DMS79 treated with DMSO at 0.1 percent for 48 hours (cell line): ENCODE results near the gene ANKMY1.

Experiments used
- DNase-seq: peaks from one replicate; lab custom pipeline; 2025; lab: John Stamatoyannopoulos, UW

Gene ANKMY1, protein sequence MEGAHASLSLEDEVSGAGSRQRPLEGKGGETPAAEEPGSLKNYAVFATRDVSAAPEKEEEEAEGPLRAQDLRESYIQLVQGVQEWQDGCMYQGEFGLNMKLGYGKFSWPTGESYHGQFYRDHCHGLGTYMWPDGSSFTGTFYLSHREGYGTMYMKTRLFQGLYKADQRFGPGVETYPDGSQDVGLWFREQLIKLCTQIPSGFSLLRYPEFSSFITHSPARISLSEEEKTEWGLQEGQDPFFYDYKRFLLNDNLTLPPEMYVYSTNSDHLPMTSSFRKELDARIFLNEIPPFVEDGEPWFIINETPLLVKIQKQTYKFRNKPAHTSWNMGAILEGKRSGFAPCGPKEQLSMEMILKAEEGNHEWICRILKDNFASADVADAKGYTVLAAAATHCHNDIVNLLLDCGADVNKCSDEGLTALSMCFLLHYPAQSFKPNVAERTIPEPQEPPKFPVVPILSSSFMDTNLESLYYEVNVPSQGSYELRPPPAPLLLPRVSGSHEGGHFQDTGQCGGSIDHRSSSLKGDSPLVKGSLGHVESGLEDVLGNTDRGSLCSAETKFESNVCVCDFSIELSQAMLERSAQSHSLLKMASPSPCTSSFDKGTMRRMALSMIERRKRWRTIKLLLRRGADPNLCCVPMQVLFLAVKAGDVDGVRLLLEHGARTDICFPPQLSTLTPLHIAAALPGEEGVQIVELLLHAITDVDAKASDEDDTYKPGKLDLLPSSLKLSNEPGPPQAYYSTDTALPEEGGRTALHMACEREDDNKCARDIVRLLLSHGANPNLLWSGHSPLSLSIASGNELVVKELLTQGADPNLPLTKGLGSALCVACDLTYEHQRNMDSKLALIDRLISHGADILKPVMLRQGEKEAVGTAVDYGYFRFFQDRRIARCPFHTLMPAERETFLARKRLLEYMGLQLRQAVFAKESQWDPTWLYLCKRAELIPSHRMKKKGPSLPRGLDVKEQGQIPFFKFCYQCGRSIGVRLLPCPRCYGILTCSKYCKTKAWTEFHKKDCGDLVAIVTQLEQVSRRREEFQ

DNA sequence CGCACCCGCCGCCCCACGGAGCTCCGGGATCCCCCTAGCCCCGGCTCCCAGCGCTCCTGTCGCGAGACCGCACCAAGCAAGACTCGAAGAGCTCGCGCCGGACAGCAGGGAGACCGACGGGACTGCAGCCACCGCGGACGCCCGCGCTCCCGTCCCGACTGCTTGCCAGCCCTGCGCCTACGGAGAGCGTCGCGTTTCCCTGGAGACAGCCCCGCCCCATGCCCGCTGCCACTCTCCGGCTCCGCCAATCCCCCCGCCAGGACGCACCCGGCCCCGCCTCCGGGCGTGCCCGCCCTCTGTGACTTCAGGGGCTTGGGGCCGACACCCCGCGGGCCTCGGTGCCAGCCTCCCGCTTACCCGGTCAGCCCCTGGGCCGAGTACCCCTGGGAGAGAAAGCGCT, at the start of gene ANKMY1:
Gene ANKMY1 (minus strand): TSS at position 181 of the 400 bp plus-strand sequence. CDS start 653 bp downstream, outside the sequence.
- no peak for DNase-seq

DNA sequence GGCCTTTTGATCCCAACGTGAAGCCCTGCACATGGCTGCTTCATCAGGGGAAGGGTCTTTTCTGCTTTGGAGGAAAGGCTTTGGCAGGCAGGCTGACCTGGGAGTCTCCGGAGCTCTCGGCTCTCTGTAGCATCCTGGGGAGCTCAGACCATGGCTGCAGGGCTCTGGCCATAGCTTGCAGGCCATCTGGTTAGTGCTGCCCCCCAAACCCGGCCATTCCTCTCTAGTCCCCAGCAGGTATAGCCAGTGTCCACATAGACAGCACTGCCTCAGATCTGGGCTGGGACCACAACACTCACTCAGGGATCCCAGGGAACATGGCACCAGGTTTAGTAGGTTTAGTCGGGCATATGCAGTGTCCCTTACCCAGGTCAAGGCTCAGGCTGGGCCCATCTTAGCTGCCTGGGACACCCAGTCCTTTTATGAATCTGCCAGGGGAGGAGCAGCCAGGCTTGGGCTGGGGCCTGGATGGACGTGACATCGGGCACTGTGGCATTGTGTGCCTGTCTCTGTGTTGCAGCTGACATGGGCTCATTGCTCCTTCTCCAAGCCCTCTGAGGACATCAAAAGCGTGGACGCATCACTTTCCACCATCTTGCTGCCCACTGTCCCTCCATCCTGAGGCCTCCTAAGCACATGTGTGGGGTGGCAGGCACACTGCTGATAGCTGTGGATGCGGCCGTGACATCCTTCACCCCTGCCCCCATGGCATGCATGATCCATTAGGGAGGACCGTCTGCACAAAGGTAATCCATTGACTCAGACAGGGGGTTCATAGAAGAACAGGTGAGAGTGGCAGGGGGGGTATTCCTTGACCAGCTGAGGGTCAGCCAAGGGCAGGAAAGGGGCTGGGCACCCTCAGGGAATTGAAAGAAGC, 48.3 kb upstream of the ANKMY1 start:
- DNase-seq = no peak

DNA sequence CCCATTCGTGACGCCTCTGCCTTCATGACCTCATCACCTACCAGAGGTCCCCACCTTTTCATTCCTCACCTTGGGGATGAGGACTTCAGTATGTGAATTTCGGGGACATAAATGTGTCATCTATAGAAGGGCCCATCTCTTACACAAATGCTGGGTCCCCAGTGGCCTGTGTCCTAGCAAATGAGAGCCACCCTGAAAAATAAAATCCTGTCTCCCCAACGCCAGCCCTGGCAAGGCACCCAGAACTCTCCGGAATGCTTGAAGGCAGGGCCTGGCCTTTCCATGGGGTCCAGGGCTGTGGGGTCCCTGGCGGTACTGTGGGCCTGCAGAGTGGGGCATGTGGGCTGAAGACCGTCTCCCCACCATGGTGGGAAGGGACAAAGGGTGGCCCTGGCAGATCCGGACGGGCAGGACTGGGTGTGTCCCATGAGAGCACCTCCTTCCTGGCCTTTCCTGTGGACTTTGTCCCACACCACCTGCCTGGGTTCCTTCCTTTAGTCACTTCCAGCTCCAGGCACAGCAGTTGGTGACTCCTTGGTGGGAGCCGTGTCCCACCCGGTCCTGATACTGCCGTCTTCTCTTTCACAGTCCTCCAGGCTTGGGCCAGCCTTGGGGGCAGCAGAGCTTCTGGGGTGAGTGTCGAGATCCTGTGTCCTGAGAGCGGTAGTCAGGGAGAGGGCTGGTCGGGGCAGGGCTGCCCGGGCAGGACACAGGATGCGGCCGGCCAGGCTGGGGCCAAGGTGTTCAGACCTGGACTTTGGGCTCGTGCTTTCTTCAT, 47.3 kb upstream of the ANKMY1 start:
- DNase-seq = no peak

DNA sequence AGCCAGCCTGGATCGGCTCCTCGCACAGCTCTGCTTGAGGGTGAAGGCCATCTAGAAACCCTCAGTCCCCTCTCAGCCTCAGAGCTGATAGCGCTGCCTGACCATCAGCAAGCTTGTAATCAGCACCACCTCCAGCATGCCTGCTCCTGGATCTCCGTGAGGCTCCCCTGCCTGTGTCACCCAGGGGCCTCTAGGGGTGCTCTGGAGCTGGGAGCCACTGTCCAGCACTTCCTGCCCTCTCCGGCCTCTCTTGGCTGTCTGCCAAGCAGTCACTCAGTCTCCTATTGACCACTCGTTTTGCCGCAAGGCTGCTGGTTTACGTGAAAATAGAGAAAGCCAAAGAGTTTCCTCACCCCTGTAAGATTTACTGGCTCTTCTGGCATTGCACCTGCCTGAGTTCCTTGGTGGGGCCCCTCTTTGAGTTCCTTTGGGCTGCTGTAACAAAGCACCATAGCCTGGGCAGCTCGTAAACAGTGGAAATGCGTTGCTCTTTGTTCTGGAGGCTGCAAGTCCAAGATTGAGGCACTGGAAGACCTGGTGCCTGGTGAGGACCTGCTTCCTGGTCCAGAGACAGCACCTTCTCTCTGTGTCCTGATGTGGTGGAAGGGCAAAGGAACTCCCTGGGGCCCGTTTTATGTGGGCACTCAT, 46.6 kb upstream of the ANKMY1 start:
- no peak for DNase-seq

DNA sequence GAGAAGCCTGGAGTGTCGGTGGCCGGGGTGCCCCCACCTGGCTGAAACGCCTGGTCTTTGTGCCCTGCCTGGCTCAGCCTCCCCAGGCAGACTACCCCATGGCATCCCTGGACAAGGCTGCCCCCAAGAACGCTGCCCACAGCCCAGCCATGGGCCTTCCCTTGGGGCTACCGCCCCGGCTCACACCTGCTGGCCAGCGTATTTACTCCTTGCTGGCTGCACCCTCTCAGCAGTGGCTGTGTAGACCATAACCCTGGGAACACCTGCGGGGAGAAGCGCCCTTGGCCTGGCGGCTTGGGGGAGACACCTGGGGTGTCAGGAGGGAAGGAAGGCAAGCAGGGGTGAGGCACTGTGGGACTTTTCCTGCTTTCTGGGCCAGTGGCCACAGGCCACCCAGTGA, 46.1 kb upstream of the ANKMY1 start:
- DNase-seq = no peak

DNA sequence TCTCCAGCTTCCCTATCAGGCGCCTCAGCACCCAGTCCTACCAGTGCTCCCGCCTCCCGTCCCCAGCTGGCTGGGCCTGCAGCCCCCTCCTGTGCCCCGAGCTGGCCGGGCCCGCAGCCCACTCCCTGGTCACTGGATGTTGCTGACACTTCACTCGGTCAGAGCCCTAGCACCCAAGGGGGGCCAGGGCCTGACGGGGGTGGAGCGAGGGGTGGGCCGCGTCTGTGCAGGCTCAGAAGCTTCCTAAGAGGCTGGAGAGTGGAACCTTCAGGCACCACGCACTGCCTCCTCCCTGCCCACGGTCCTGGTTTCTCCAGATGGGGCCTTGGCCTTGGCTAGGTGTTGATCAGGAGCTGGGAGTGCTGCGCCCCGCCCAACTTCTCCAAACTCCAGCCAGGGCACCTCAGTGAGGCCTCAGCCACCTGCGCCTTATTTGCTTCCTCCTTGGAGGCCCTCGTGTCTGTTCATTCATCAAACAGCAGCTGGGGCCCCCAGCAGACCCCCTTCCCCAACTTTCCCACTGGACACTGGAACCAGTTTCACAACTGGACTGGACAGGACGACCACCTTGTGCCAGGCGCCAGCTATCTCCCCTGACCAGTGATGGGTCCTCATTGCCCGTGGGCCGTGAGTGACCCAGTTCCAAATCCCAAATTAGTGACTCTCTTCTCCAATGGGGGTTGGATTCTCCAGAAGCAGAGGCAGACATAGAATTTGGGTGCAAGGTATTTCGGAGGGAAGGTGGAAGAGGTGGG, 45.5 kb upstream of the ANKMY1 start:
- no peak for DNase-seq

DNA sequence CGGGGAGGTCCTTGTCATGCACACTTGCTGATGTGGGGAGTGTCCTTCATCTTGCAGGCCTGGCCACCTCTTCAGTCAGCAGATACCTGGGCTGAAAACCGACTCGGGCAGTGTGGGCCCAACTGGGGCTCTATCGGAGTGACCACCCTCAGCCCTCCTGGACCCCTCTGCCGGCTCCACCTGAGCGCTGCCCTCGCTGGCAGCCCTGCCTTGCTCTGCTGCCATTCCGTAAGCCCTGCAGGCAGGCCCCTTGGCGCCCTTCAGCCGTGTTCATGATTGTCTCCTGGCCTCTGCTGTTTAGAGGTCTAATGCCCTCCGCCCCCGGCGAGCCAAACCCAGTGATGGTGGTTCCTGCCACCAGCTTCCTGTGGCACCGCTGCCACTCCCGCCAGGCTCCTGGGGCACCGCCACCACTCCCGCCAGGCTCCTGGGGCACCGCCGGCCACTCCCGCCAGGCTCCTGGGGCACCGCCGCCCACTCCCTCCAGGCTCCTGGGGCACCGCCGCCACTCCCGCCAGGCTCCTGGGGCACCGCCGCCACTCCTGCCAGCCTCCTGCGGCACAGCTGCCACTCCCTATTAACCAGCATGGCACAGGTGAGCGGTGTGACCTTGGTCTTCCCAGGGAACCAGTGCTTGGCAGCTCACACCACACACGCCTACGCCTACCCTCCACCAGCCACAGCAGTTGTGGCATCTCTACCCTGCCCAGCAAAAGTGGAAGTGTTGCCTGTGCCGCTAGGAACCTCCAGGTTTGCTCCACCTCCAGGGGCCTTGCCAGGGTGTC, 44.7 kb upstream of the ANKMY1 start:
- no peak for DNase-seq

DNA sequence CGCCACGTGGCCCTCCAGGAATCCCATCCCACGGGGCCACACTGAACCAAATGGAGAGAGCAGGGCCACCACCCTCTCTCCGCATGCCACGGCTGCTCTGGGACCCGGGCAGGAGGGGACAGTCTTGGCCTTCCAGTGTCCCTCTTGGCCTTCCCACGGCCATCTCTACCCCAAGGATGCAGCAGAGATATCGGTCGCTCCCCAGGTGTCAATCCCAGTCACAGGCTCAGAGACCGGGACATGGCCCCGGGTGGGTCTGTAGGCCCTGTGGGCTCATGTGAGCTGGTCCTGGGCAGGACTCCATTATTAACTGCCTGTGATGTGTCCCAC, 44.0 kb upstream of the ANKMY1 start:
- DNase-seq = no peak

DNA sequence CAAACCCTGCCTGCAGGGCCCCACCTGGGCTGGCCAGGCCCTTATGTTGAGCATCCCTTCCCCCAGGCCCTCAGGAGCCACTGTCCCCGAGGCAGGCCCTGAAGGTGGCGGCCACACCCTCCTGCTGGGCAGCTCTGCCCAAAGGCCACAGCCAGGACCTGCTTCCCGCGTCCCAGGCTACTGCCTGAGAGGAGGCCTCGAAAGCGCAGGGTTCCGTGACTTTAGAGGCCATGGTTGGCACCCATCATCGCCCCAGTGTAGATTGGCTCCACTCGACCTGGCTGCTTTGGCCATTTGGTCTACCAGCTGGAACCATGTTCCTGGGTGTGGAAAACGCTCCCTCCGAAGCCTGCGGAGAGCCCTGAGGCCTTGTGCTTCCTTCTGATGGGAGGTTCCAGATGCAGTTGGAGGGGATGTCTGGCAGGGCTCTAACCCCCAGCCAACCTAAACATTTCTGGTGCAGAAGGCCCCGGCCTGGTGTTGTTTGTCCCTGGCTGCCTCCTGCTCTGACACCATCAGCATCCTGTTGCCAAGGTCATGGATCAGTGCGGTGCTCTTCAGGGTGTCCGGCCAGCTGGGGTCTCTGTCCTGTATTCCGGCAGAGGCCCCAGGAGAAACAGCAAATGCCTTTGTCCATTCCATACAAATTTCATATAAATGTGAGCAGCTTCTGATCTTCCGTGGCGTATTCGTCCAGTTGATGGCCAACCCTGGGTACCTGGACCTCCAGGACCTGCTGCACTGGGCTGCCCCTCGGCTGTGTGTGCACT, 43.5 kb upstream of the ANKMY1 start:
- no peak for DNase-seq

DNA sequence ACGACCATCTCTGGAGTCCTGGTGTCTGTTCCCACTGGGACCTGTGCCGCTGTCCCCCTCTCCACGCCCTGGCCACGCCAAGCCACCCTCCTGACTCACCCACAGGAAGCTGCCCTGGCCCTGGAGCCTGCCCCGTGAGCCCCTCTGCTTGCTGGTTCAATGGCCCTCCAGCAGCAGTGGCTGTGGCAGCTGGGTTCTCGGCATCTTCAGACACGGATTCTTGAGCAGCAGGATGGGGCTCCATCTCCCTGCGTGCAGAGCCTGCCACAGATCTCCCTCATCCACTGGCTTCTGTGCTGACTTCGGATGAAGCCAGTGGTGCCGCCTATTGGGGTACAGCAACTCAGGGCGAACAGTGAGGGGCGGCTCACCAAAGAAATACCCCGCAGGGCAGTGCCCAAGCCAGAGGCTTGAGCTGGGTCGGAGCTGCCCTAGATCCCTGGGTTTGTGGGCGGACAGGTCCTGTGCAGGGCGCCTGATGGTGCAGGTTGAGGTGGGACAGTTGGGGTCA, 42.7 kb upstream of the ANKMY1 start:
- no peak for DNase-seq

DNA sequence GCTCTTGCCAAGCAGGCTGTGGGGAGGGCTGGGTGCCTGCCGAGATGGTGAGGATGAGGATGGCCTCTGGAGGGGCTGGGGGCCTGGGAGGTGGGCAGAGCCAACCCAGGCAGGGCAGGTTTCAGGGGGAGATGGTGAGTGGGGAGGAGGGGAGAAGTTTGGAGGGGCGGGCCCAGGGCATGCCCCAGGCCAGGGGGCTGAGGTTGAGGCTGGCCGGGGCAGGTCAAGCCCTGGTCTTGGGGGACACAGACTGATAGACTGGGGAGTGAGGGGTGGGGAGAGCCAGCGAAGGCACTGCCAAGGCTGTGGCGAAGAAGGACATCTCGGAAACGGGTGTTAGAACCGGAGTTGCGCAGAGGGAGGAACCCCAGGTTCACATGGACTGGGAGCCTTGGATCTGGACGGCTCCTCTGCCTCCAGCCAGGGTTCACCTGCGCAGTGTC, 41.4 kb upstream of the ANKMY1 start:
- no peak for DNase-seq

DNA sequence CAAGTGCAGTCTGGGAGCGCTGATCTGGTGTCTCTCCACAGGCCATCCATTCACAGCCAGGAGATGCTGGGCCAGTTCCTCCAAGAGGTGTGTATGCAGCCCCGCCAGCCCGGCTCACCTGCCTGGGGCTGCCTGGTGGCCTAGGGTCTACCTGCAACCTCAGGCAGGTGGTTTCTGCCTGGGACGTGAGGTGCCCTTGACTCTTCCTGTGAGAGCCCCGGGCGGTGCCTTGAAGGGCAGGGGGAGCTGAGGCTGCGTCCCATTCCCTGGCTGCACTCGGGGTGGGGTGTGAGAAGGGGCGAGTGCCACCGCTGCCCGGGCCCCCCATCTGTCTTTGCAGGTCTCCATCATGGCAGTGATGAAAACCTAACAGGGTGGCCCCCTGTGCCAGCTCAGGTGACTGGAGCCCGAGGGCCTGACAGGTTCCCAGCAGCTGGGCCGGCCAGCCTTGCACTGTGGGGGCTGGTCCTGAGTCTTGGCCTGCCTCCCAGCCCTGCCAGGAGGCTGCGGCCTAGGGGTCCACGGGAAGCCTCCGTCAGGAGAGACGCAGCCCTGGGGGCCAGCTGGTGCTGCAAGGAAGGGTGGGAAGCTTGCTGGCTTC, 40.6 kb upstream of the ANKMY1 start:
- no peak for DNase-seq

DNA sequence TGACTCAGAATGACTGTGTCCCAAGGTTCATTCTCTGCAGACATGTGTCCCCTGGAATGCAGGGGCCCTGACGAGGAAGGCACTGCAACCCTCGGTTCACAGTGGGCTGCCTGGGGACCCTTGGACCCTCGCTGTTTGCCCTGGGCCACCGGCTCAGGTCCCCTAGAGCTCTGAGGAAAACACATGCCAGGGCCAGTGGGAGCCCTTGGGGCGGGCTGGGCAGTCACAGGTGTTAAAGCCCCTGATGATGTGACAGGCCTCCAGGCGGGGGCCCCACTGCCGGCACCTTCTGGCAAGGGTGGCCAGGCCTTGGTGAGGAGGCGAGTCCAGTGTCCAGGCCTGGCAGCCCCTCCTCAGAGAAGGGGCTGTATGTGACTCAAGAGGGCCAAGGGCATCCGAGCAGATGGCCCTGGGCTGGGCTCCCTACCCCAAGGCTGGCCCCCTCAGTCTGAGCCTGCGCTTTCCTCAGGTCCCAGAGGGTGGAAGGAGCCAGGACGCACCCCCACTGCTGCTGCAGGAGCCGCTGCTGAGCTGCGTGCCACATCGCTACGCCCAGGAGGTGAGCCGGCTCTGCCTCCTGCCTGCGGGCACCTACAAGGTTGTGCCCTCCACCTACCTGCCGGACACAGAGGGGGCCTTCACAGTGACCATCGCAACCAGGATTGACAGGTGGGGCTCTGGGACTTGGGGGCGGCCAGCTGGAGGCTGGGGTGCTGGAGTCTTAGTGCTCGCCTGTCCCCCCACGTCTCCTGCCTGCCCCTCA, 39.8 kb upstream of the ANKMY1 start:
- no peak for DNase-seq

DNA sequence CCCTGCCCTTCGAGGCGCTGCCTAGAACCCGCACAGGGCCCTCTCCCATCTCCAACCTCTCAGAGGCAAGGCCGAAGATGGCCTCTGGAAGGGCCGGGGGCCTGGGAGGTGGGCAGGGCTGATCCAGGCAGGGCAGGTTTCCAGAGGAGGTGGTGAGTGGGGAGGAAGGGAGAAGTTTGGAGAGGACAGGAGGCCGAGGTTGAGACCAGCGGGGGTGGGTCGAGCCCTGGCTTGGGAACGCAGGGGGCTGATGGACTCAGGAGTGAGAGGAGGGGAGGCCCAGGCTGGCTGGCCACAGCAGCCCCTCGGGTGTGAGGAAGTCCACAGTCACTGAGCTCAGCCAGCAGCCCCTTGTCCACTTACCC, 39.2 kb upstream of the ANKMY1 start:
- DNase-seq = no peak

DNA sequence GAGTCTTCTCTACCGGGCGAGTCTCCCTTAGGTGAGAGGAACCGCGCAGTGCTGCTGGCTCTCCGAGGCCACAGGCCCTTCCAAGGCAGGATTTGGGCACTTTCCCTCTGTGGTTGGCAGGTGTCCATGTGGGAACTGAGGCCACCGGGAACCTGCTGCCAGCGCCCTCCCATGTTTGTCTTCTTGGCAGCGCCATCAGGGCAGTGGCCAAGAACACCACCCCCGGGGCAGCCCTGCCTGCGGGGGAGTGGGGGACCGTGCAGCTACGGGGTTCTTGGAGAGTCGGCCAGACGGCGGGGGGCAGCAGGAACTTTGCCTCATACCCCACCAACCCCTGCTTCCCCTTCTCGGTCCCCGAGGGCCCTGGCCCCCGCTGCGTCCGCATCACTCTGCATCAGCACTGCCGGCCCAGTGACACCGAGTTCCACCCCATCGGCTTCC, 38.7 kb upstream of the ANKMY1 start:
- DNase-seq = no peak

DNA sequence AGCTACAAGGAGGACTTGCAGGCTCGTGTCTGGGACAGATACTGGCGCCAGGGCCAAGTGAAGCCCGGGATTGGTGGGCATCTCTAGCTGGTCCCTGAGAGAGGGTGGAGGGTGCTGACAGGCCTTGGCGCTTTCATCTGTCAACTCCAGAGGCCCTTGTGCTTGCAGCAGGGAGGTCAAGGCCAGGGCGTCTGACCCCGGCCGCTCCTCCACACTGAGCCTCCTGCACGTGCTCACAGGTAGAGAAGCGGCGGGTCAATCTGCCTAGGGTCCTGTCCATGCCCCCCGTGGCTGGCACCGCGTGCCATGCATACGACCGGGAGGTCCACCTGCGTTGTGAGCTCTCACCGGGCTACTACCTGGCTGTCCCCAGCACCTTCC, 38.3 kb upstream of the ANKMY1 start:
- DNase-seq = no peak
